ENCODE data around the gene SLC28A2.
"Not testable (repeated sequence)": the region's sequence is repeated elsewhere in the genome, so short reads cannot be mapped to it uniquely, and the experiment has no call there.

Gene SLC28A2, protein sequence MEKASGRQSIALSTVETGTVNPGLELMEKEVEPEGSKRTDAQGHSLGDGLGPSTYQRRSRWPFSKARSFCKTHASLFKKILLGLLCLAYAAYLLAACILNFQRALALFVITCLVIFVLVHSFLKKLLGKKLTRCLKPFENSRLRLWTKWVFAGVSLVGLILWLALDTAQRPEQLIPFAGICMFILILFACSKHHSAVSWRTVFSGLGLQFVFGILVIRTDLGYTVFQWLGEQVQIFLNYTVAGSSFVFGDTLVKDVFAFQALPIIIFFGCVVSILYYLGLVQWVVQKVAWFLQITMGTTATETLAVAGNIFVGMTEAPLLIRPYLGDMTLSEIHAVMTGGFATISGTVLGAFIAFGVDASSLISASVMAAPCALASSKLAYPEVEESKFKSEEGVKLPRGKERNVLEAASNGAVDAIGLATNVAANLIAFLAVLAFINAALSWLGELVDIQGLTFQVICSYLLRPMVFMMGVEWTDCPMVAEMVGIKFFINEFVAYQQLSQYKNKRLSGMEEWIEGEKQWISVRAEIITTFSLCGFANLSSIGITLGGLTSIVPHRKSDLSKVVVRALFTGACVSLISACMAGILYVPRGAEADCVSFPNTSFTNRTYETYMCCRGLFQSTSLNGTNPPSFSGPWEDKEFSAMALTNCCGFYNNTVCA

DNA sequence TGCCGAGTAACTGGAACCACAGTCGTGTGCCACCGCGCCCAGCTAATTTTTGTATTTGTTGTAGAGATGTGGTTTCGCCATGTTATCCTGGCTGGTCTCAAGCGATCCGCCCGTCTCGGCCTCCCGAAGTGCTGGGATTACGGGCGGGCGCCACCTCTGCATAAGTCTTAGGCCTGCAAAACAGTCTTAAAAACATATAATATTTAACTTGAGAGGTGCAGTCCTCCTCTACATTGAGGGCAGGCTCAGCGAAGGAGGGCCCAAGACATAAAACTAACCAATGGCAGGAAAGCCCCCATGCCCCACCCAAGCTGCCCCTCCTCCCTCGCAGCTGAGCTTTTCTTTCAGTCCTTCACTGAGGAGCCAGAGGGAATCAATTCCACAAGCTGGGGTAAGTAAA, at the start of gene SLC28A2:
TSS of gene SLC28A2 (plus strand) at position 347 of the 400 bp plus-strand sequence. CDS start 982 bp downstream, outside the sequence.
- DNase-seq (no peak), ATAC-seq (no peak)

DNA sequence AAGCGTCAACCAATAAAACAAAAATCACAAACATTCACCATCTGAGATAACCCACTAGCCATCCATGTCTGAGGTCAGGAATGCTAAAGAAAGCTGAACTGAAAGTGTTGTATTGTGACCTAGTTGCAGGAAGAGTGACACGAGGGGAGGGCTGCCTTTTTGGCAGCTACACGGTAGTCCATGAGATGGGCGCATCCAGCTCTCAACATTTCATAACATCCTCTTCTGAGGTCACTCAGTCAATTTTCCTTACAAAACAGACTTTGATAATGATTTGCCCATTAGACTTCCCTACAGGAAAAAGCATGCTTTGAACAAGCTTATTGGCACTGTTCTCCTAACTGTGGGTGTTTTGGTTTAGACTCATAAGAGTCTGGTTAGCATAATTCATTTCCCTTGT, 48.9 kb upstream of the SLC28A2 start:
- ATAC-seq (no peak), DNase-seq (no peak)

DNA sequence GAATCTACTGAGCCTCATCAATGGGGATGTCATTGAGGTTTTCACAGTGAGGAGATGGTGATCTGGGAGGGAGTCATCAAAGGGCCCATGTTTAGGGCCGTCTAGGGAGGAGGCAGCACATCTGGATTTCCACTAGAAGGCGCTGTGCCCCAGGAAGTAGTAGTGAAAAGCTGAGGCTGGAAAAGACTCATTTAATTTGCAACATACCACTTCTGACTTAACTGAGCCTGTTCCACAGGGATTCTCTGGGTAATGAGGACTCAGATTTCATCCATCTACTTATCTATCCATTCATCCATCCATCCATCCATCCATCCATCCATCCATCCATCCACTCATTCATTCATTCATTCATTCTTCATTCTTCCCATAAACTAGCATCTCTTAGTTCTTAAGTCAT, 46.8 kb upstream of the SLC28A2 start:
- ATAC-seq: peak; percentile 48
- peak; percentile 72 for DNase-seq

DNA sequence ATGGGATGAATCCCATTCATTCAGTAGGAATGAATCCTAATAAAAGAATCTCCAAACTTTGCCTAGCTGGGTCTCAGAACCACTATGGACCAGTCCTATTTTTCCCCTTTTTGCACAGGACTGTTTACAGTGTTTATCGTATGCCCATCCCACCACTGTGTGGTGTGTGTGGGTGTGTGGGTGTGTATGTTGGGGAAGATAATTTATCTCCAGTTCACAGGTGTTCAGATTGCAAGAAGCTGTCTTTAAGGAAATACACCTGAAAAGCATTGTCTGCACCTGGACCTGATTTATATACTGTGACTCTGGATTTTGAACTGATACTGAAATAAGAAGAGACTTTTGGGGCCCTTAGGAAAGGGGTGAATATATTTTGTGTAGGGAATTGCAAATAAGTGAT, 39.5 kb upstream of the SLC28A2 start:
- DNase-seq: no peak

DNA sequence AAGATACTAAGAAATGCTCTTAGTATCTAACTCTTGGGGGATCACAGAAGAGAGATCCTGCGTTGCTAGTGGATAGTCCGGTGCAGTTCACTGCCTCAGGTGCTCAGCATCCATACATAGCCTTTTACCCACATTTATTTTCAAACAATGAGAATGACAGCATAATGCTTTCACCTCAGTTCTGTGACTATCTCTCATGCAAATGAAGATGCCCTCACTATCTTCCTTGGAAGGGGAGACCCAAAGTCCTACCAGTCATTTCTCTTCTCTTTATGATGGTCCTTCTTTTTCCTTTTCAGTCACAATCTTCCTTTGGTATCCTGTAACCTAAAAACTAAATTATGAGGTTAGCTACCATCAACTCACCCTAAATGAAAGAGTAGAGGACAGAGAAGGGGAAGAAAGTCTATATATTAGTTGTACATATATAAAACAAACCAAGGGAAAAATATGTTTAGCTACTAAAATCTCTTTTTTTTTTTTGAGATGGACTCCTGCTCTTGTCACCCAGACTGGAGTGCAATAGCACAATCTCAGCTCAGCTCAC, 30.9 kb upstream of the SLC28A2 start:
- ATAC-seq (no peak), DNase-seq (no peak)

More for the DNA sequence above, 39.5 kb upstream of the SLC28A2 start:
- ATAC-seq: no peak

DNA sequence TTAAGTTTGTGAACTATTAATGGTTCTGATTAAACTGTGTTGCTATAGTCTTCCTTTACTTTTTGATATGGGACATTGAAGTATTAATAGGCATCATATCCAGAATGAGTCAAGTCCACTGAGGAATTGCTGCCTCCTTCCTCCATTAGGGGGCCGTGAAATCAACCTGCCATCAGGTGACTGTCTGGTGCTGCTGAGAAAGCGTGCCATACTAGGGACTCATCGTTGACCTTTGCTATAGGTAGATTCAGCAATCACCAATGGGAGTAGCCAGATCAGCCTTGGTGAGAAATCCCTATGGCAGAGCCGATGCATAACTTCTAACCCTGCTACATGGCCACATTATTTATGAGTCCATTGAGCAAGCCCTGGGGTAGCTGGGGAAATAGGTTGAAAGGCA, 30.1 kb upstream of the SLC28A2 start:
- DNase-seq (no peak), ATAC-seq (no peak)

DNA sequence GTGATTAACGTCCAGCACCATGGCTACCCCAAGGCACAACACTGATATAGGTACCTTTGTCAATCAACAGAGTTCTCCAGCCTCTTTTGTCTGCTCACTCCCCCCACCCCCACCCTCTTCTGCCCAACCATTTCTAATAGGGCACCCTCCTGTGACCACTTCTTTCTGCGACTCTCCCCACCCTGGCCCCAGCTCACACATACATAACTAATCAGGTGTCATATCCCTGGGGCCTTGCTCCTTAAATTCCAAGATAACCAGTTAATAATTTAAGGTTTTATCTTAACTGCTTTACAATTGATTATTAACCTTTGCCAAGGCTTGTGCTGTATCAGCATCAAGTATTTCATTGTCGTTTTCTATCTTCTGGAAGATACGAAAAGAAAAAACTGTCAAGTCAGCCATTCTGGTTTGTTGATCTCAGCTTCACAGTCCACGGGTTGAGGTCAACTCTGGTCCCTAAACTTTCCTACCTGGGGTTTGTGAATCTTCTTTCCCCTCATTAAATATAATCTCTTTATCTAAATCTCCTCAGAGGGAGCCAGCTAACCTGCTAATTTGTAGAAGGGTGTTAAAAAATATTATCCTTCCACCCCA, 27.3 kb upstream of the SLC28A2 start:
- ATAC-seq (no peak), DNase-seq (no peak)

DNA sequence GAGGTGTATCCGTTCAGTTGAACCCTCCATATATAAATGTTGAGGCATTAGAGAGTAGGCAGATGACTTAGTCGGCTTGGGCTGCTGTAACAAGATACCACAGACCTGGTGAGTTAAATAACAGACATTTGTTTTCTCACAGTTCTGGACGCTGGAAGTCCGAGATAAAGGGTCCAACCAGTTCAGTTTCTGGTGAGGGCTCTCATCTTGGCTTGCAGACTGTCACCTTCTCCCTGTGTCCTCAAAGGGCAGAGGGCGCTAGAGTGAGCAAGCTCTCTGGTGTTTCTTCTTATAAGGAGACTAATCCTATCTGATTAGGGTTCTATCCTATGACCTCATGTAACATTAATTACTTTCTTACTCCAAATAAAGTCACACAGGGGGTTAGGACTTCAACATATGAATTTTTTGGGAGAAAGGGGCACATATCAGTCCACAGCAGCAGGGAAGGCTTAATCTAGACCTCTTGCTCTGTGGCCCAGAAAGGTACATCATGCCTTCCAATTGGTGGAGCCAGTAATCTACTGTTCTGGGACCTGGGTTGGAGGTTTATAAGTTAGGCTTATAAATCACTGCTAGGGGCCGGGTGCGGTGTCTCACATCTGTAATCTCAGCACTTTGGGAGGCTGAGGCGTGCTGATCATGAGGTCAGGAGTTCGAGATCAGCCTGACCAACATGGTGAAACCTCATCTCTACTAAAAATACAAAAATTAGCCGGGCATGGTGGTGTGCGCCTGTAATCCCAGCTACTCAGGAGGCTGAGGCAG, 26.3 kb upstream of the SLC28A2 start:
- DNase-seq: no peak
- no peak for ATAC-seq

DNA sequence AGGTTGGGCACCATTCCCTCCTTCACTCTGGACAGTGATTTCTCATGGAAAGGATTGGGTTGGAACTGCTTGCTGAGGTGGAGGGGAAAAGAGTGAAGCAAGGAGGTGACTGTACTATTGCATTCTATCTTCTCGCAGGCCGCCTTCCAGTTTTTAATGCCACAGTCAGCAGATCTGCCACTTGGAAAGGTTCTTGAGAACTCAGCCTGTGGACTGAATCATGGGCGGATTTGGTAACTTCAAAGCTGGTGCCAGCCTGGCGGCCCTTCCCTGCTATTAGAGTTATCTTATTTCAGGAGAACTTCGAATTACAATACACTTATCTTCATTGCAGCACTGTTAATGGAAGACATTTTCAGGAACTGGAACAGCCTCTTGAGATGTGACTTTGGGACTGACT, 23.1 kb upstream of the SLC28A2 start:
- ATAC-seq: no peak

DNA sequence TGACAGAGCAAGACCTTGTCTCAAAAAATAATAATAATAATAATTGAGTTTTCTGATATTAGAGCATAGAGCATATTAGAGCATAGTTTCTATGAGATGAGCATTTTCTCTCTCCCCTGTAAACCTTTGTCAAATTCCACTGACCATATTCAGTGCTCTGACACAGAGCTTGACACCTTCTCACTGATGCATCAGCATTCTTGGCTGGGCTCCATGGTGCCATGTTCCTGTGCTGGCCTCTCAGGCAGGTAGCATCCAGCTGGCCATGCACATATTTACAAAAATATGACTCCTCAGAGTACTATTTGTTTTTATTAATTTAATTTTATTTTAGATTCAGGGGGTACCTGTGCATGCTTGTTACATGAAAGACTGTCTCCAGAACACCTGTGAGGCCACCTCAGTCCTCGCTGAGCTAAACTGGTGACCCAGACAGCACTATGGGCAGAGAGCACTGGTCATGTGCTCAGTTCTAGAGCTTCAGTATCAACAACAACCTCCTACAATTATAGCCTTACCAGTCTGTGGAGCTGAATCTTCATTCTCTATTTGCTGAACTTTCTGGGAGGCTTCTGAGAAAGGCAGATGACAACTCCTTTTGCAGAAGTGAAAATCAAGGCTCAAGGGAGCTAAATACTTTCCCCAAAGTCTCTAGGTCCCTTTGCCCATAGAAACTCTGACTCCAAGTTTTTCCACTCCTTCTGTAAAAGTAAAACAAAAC, 21.6 kb upstream of the SLC28A2 start:
- DNase-seq: no peak
- ATAC-seq: no peak

More for the DNA sequence above, 23.1 kb upstream of the SLC28A2 start:
- DNase-seq: no peak

DNA sequence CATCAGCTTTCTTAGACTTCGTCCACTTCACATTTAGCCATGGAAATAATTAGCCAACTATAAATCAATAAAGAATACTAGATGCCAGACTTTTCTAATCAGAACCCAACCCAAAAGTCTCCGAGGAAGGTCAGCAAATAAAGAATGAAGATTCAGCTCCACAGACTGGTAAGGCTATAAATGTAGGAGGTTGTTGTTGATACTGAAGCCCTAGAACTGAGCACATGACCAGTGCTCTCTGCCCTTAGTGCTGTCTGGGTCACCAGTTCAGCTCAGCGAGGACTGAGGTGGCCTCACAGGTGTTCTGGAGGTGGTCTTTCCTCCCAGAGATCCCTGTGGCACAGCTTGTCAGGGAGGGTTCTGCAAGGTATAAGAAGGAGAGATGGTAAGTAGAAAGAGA, 20.9 kb upstream of the SLC28A2 start:
- DNase-seq: no peak

DNA sequence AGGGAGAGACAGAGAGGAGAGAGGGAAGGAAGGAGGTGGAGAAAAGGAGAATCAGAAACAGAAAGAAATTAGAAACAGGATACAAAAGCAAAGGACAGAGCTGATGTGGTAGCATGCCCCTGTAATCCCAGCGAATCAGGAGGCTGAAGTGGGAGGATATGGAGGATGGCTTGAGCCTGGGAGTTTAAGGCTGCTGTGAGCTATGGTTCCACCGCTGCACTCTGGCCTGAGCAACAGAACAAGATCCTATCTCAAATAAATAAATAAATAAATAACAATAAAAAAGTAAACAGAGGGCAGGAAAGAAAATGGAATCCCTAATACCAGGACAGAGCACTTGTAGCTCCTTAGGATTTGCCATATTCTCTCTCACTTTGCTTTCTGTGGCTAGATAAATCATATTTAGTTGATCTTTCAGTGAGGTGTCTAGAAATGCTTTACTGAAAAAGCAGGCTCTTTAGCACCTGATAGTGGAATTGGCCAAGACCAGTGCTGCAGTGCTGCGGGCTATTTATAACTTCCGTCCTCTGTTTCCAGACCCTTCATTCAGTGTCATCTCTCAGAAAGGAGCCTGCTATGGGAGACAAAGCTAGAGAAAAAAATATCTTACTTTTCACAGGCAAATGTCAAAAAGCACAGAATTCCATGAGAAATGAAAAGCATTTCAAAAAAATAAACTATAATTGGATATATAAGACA, 20.0 kb upstream of the SLC28A2 start:
- ATAC-seq: no peak
- DNase-seq: no peak

More for the DNA sequence above, 20.9 kb upstream of the SLC28A2 start:
- no peak for ATAC-seq

DNA sequence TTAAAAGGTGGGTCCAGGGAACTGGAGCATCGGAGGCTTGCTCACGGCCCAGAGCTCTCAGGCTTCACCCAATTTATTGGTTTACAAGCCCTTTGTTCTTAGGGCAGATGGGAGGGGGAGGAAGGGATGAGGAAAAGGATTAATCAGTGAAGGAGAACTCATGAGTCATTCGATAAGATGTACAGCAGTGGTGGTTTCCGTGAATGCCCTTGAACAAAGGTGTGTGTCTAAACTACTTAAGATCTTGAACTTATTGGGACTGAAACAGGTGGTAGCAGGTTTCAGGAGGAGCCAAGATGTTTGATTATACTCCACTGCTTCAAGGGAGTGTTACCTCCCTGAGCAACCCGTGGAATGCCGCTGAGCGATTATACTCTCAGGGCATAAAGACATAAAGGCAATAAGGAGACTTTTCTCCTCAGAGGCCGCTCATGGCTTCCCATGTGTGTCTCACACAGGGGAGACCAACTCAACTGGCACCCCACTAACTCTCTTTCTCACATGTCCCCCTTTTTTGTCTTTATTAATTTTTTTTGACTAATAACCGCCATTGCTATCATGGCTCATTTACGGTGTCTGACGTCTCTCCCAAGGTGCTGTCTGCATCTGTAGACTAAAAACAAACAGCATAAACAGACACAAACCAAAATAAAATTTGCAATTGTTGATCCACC, 17.3 kb upstream of the SLC28A2 start:
- no peak for ATAC-seq
- DNase-seq: no peak

DNA sequence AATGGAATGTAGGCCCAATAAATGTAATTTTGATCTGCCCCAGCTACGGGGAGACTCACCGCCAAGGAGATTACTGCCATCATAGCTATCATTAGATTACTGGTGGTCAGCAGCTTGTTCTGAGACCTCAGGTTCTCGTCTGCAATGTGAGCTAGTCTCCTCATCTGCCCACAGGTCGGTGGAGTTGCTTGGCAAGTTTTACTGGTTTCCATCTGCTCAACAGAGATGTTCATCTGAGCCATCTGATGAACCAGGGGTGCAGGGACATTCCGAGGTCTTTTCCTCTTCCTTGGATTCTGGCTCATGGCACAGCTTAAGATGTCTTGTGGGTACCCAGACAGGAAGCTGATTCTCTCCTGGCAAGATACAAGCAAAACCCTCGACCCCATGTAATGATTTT, 15.2 kb upstream of the SLC28A2 start:
- DNase-seq, ATAC-seq: not testable (repeated sequence)

DNA sequence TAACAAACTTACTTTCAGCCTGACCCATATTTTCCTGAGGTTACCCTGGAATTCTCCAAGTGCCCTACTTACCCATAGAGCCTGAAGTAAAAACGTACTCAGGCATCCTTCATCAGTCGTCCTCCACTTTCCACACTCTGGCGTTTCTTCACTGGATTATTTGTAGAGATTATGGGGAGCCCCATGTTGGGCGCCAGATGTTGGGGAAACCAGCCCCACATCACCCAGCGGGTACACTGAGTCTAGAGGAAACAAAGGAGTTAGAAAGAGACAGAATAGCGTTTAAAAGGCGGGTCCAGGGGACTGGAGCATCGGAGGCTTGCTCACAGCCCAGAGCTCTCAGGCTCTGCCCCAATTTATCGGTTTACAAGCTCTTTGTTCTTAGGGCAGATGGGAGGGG, 9.7 kb upstream of the SLC28A2 start:
- peak; percentile 12 for DNase-seq

DNA sequence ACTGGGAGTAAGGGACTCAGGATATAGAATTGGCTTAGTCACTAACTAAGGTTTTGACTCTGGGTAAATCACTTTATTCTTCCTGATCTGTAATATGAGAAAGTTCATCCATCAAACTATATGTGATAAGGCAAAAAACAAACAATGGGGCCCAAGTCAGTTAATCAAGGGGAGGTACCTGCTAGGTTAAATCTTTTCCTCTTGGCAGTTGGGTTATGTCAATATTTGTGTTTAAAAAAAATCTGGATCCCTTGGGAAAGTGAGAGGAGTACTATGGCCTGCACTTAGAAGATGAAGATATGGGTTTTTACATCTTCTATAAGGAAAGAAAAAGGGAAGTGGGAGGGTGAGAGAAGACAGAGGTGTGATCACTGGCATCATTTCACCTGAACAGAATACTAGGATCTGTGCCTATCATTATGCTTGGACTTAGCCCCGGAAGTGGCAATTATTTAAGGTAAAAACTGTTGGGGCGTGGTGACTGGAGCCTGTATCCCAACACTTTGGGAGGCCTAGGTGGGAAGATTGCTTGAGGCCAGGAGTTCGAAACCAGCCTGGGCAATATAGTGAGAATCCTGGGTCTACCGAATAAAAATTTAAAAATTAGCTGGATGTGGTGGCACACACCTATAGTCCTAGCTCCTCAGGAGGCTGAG, 2.8 kb upstream of the SLC28A2 start:
- DNase-seq (no peak), ATAC-seq (no peak)

More for the DNA sequence above, 9.7 kb upstream of the SLC28A2 start:
- ATAC-seq: no peak

DNA sequence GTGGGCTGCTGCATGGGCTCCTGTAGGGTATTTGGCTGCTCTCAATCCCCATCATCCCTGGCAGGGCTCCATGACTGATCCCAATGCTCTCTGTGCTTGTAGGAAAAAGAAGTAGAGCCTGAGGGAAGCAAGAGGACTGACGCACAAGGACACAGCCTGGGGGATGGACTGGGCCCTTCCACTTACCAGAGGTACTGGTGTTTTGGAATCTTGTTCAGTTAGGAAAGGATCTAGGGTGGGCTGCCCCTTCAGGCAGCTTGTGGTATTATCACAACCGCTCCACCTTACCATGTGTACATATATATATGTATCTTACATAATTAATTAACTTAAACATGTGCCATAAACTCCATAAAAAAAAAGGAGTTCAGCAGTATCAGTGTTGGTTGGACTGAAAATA, 1.3 kb downstream of the SLC28A2 start:
- DNase-seq (no peak), ATAC-seq (peak; percentile 28)

DNA sequence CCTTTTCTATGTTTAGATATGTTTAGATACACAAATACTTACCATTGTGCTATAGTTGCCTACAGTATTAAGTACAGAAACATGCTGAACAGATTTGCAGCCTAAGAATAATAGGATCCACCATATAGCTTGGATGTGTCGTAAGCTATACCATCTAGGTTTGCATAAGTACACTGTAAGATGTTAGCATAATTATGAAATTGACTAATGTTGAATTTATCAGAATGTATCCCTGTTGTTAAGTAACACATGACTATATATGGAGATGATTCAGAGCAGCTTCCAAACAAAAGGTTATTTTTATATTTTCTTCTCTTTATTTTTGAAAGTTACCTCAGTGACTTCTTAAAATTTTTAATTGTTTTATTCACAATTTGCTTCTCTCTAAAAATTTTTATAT, 2.4 kb downstream of the SLC28A2 start:
- DNase-seq (no peak), ATAC-seq (no peak)

DNA sequence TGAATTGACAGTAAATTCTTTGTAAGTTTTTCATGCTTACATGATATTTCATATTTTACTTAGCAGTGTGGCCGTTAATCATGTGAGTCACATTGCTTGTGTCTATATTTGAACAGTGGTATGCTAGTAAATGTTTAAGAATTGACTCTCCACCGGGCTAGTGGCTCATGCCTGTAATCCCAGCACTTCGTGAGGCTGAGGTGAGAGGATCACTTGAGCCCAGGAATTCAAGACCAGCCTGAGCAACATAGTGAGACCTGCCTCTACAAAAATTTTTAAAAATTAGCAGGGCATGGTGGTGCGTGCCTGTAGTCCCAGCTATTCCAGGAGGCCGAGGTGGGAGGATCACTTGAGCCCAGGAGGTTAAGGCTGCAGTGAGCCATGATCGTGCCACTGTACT, 2.8 kb downstream of the SLC28A2 start:
- DNase-seq, ATAC-seq: not testable (repeated sequence)

DNA sequence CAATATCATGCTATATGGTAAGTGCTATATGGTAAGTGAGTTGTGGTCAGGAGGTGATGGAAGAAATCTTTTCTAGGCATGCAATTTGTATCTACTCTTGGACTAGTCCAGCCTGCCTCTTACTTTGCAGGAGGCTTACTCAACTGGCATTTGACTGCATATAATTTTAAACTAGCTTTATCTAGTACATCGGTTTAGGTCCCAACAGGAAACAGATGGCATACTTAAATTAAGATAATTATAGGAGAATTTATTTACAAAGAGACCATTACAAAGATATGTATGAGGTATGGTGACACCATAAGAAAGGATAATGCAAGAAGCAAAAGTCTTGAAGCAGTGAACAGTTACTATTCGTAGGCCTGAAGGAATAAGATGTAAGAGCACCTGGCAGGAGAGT, 7.8 kb downstream of the SLC28A2 start:
- ATAC-seq (no peak), DNase-seq (no peak)
